ENCODE data around the gene HAUS2.

- TF ChIP-seq CTCF (IDR thresholded peaks at IDR 0.05; ENCODE audit: borderline replicate concordance, extremely low read depth, low read length, poor library complexity, severe bottlenecking) (no peak), EZH2 (IDR thresholded peaks at IDR 0.05; ENCODE audit: borderline replicate concordance, low read depth, low read length, severe bottlenecking) (no peak)
Measured at GRCh38 chr15:42603978-42604377, 55.3 kb downstream of the HAUS2 start.
